OCI-M1 (cell line): ENCODE data around the gene PRKAG1.
"Not testable (repeated sequence)": the region's sequence is repeated elsewhere in the genome, so short reads cannot be mapped to it uniquely, and the experiment has no call there.

Experiments
- DNase-seq: peaks from one replicate; lab custom pipeline; 2025; lab: John Stamatoyannopoulos, UW

Gene PRKAG1

DNA sequence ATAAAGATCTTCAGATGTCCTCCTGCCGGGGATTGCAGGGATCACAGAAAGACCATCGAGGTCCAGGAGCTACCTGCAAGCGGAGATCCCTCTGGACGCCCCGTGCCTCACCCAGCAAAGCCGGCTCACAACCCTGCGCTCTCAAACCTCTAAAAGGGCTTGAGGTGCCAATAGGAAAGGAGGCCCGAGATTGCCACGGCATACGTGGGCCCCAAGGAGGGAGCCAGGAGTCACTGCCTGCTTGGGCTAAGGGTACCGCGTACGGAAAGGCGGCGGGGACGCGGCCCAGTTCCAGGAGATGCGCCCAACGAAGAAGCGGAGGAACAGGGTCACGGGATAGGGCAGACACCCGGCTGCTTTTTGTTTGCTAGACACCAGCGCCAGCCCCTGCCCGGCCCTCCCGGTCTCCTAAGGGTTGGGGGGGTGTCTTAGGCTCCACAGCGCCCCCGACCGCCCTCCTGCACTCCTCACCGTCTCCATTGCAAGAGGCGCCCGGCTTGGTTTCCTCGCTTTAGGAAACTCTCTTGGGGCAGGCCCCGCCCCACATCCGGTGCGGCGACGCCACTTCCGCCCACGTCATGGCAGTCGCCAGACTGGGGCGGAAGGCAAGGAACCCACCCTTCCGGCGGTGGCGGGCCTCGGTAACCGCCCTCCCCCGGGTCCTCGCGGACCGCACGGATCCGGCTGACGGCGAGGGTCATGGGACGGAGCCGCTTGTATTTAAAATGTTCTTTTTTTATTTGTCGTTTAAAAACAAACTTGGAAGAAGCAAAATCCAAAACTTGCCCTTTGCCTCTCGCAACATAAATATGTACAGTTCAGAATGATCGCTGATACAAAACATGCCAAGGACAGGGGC, at the start of gene PRKAG1:
Gene PRKAG1, minus strand, starts transcription at position 516 of the 859 bp plus-strand sequence. Its CDS starts 36 bp downstream, at position 480.
- peak; percentile 99 for DNase-seq

DNA sequence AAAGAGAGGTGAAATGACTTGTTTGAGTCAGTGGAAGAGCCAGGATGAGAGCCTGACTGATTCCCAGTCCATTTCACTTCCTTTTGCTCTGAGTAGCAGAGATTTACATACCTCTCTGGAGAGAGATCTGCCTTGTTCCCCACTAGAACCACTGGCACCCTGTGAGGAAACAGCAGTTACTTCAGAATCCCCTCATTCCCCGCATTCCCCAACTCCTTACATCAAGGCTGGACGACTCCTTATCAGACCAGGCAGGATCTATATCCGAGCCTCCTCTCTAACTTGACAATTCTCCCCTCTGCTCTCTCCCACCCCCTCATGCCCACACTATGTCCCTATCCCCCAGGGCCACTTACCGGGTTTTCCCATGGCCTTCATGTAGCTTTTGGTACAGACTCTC, 47.5 kb upstream of the PRKAG1 start:
- no peak for DNase-seq

DNA sequence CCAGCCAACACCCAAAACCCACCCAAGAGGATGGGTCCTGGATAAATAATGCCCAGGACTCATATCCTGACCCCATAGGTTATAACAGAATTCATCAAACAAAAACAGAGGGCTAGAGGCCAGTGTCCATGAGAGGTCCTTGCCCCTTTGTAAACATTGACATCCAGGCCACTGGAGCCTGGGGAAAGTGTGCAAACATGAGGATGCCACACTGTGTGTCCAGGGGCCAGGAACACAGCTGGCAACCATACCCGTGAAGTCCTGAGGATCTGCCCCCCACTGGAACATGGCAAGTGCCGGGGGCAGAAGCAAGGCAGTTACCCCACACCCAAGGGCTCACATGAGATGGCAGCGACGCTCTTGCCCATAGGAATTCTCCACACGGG, 46.2 kb upstream of the PRKAG1 start:
- DNase-seq: no peak

DNA sequence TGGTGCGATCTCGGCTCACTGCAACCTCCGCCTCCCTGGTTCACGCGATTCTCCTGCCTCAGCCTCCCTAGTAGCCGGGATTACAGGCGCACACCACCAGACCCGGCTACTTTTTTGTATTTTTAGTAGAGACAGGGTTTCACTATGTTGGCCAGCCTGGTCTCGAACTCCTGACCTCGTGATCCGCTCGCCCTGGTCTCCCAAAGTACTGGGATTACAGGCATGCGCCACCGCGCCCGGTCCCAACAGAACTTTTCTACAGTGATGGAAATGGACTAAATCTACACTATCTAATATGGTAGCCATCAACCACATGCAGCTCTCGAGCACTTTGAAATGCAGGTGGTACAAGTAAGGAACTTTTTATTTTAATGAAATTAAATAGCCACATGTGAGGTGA, 43.3 kb upstream of the PRKAG1 start:
- DNase-seq: not testable (repeated sequence)

DNA sequence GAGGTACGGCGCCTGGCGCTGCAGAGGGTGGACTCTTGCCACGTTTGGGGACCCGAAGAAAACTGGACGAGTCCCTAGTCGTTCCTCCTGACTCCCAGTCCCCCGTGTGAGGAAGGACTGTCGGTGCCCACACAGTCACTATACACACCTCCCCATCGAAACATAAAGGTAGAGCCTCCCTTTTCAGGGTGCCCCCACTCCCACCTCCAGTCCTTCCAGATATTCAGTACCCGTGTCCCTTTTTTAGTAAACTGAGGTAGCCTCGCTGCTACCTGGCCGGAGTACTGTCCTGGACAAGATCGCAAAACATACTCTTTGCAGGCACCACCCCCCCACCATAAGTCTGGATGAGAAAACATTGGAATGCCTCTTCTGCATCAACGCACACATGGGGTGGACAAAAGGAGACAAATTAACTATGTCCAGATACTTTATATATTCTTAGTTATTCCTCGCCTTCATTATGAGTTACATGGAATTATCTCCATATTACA, 42.6 kb upstream of the PRKAG1 start:
- DNase-seq: no peak

DNA sequence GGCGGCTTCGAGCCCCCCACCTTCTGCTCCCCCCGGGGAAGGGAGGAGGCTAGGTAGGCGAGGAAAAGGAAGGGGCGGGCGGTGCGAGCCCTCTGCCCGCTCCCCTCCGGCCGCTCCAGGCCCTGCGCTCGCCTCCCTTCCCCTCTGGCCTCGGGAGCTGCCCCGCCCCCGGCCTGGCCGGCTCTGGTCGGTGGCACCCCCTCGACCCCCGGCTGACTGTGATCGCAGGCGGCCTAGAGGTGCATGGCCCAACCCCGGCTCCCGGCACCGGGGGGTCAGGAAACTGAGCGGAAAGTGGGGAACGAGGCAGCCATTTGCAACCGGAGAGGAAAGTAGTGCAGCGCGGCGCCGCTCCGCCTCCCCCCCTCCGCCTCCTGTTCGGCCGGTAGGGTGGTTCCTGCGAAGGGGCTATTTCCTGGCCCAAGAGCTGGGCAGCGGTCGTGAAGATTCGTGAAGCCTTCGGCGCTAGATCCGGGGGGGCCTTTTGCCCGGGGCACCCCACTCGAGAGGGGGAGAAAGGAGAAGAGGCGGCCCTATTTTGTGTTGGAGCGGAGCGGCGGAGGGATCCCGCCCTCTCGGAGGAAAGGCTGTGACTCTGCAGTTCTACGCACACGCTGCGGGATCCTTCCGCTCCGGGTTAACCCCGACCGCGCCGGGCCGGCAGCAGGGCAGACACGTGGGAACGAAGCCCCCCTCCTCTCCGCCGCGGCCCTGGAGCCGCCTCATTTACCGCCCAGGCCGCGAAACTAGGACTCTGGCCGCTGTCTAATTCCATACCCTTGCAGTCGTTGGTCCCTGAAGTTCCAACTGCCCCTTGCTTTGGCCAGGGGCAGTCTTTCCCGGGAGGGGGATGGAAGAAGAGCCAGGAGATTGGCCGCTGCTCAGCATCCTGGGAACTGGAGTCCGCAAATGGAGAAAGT, 41.9 kb upstream of the PRKAG1 start, which contains the start of gene KMT2D:
Gene KMT2D, minus strand, starts transcription at position 558 of the 920 bp plus-strand sequence. CDS start 5,470 bp downstream, outside the sequence.
- peak; percentile 93 for DNase-seq

DNA sequence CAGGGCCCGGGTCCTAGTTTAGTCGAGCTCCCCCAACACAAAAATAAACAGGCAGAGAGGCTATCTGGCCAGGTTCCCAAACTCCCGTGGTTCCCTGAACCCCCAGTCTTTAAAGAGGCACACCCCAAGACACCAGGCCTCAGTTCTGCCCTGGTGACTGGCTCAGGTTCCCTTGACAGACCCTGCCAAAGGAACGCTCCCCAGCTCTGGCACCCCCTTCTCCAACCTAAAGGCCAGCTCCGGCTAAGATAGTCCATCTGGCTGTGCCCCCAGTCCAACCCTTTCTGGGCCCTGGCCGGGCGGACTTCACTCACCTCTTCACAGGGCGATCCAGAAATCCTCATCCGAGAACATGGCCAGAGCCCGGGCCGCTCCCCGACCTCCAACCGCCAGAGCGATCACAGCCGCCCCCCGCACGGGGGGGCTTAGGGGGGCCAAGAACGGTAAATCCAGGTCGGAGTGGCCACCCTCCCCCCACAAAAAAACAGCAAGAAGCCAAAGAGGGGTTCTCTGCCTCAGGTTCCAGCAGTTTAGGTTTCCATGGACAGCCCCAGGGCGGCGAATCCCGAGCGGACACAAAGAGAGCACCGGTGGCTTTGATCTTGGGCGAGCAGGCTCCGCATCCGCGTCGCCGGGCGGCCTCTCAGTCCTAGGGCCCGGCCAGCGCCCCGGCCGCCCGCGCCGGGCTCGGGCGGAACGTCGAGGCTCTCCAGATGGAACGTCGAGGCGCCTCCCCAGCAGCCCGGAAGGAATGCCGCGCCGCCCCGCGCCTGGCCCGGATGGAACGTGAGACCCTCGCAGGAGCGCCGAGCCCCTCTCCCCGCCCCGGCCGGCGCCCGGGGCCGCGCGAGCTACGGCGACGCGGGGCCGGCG, 41.0 kb upstream of the PRKAG1 start:
- DNase-seq: peak; percentile 55

DNA sequence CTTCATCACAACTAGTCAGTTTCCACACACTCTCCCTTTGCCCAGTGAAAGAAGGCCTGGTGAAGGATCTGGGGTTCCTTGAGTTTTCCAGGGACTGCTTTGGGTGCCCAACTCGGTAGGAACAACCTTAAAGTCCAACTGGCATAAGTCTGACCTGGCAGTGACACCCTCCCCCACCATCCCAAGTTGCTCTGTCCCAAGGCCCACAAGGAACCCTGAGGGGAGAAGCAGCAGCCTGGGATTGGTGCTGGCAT, 40.4 kb upstream of the PRKAG1 start:
- peak; percentile 46 for DNase-seq

DNA sequence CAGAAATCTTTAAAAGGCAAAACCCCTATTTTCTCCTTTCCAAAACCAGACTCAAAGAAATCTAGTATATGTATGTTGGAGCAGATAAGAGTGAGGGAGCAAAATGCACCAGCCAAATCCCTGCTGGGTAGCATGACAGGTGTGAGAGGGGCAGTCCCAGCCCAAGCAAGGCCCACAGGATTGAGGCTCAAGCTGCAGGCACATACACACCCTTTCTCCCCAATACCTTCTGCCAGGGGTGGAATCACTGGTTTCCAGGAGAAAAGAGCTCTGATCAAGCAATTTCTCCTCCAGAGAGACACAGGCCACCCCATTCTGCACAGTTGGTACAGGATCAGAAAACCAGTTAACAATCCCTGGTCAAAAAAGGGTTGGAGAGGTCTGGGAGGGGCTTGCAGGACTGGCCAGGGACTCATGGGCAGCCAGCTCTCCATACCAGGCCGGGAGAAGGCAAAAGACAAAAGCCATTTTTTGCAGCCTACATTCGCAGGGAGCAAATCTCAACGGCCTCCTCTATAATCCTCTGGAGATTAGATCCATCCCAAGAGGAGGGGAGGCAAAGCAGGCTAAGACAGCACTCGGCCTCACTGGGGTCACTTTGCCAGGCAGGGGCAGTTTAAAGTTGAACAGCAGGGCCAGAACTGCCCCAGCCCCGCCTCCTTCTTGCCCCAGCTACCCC, 39.9 kb upstream of the PRKAG1 start:
- DNase-seq: no peak

DNA sequence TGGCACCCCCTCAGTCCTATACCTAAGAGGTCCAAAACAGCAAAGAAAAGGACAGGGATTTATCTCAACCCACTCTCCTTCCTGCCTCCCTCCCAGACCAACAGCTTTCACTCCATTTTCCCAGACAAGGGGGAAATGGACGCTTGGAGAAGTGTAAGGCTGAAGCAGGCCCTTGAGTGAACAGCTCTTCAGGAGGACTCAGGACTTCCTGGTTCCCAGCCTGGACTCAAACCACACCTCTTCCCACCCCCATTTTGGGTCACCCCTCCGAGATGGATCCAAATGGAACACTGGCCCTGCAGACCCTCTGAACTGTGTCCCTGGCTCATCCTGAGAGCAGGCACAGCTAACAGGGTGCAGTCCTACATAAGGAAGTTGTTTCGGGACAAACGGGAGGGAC, 39.3 kb upstream of the PRKAG1 start:
- DNase-seq: peak; percentile 36

DNA sequence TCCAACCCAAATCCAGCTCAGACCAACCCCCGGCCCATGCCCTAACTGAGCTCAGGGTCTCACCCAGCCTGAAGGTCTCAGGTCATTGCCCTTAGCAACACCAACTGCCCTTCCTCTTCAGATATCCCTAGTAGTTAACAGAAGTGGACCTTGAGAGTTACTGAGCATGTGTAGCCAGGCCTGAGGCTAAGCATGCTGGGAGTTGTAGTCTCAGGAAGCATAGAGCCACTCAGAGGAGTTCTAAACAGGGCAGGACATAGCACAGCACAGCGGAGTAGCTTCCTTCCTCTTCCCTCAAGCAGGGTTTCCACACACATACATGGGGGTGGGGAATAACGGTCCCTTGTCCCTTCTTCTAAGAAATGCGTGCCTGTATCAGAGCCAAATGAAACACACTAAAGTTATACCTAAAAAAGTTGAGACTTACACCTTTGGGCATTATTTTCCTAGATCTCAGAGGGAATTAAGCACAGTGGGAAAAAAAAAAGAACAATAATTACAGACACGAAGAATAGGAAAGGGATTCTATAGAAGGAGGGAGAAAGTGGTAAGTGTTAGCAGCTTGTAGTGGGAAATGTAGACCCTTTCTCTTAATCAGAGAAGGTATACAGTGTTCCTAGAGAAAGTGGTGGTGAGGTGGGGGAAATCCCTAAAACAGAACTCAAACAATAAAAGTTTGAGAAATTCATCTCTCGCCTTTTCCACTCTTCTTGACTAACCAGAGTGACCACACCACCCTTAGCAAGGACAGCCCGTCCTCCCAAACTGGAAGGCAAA, 37.6 kb upstream of the PRKAG1 start:
- peak; percentile 94 for DNase-seq

DNA sequence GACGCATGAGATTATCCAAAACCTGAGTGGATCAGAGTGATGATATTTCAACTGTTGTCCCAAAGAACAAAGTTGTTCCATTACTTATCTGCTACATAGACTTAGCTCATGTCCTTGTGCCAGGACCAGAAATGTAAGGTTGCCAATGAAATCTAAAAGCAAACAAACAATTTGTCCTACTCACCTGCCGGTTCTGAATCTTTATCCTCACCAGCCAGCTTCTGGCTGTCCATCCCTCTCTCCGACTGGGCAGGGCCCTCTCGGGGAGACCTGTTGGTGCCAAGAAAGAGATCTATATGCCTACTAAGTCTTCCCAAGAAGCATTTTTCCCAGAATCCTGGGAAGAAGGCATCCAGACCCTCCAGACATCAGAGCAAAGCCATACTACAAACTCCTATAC, 36.5 kb upstream of the PRKAG1 start:
- DNase-seq: no peak

DNA sequence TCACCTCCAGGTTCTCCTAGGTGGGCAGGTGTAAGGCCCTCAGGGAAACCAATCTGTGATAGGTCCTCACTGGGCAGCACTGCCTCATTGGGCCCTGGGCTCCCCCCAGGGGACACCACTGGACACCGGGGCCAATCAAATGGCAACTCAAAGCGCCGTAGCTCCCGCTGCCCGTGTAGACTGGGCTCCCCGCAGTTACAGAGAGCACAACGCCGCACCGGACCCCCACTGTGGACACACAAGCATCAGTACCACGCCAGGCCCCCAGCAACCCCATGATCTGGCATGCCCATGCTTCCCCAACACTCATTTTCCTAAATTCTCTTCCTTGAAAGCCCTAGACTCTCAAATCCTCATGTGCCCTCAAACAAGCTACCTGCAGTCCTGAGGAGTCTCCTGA, 35.9 kb upstream of the PRKAG1 start:
- no peak for DNase-seq

DNA sequence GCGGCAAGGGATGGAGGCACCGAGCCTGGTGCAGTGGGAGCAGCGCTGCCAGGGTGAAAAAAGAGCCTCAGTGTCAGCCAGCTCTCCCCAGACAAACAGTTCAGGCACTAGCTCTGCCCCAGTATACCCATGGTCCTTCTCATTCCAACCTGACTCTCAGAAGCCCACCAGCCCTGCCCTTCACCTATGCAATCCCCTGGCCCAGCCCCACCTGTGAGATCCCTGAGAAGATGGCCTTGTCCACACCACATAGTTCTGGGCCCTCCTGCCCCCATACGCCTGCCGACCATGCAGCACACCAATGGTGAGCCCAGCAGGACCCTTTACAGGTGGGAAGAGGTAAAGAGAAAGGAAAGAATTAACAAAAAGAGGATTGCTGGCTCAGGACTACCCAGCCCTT, 35.5 kb upstream of the PRKAG1 start:
- no peak for DNase-seq

DNA sequence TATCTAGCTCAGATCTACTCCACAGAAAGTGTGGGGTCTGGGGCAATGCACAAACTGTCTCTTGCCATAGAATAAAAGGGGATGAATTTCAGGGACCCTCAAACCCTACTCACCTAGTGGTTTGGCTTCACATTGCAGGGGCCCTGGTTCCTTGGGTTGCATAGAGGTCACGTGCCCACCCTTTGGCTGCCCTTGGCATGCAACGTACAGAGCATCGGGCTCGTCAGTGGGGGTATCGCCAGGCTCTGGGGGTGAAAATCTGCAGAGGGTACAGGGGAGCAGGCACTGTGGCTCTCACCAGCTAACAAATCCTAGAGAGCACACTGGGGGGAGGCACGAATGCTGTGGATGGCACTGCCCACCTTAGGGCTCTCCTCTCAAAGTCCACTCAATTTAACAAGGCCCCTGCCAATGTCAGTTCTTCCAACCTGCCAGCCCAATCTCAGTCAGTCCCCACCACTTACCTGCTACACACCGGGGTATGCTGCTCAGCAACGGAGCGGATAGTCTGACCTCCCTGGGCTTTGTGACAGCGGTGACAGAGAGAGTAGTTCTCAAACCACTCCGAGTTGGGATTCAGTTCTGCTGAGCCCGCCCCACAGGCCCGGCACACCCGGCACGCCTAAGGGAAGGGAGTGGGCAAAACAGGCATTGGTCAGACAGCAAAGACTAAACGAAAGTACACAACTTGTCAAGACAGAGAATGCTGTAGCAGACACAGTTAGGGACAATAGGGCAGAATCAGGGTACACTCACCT, 34.1 kb upstream of the PRKAG1 start:
- no peak for DNase-seq

DNA sequence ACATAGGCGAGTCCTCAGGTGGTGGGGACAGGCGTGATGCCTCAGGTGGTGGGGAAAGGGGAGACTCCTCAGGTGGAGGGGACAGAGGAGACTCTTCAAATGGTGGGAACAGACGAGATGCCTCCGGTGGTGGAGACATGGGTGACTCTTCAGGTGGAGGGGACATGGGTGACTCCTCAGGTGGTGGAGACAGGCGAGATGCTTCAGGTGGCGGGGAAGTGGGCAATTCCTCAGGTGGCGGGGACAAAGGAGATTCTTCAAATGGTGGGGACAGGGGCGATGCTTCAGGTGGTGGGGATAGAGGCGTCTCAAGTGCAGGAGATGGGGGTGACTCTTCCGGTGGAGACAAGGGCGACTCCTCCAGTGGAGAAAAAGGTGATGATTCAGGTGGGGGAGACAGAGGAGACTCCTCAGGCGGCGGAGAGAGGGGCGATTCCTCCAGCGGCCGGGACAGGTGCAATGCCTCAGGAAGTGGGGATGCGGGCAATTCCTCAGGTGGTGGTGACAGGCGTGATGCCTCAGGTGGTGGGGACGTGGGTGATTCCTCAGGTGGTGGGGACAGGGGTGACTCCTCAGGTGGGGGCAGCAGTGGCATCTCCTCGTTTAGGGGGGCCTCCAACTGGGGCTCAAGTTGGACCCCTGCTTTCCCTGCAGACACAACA, 33.3 kb upstream of the PRKAG1 start:
- no peak for DNase-seq

DNA sequence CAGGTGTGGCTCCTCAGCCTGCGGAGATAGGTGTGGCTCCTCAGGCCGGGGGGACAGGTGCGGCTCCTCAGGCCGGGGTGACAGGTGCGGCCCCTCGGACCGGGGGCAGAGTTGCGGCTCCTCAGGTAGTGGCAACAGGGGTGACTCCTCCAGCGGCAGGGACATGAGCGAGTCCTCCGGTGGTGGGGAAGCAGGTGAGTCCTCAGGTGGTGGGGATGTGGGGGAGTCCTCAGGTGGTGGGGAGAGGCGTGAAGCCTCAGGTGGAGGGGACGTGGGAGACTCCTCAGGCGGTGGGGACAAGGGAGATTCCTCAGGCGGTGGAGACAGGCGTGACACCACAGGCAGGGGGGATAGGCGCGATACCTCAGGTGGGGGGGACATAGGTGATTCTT, 32.8 kb upstream of the PRKAG1 start:
- DNase-seq: no peak

DNA sequence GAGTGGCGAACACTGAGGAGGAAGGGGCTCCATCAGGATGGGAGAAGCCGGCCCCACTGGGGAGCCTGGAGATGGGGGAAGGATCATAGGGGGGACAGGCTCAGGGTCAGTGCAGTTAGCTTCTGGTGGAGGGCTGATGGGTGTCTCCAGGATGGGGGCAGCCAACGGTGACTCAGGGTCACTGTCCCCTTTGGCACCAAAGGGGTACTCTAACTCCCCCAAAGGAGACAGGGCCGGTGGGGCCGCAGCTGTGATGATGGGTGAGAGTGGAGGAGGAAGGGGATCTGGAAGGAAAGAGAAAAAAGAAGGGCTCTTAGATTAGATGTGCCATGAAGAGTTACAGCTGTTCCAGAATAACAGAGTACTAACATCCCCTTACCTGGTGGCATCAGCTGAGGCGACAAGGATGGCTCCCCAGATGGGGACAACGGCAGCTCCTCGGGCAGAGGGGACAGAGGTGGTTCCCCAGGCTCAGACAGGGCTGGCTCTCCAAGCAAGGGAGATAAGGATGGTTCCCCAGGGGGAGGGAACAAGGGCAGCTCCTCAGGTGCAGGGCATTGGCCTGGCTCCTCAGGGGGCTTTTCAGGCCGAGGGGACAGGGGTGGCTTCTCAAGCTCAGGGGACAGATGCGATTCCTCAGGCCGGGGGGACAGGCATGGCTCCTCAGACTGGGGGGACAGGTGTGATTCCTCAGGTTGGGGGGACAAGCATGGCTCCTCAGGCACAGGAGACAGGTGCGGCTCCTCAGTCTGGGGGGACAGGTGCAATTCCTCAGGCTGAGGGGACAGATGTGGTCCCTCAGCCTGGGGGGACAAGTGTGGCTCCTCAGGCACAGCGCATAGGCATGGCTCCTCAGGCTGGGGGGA, 32.2 kb upstream of the PRKAG1 start:
- DNase-seq: no peak
